MCF 10A (cell line): ENCODE results near the gene PLA2G6. TPM values are rescaled to one million over a fixed set of nuclear protein-coding genes. Genes with fewer than 3 reads are reported as not detected.

ENCODE experiments used
- BruUV-seq: library from RNA; stranded (reverse); fragments of 400-500 nt; replicated peaks from 2 replicates; lab custom pipeline; 2021; lab: Mats Ljungman, UMichigan
- CTCF ChIA-PET: fragments of 300-600 bp; sonication (Branson Sonifier 250); formaldehyde crosslinking; extraction: SDS; loops from one replicate; lab custom pipeline; 2021; ENCODE audit warnings: antibody characterized with exemption, inconsistent platforms; lab: Yijun Ruan, JAX
- POLR2A ChIA-PET: fragments of 300-600, 350-650 bp; sonication (Branson Sonifier 250); formaldehyde crosslinking; extraction: SDS; loops from one replicate; lab custom pipeline; 2020; ENCODE audit warnings: antibody characterized with exemption, inconsistent platforms; lab: Yijun Ruan, JAX
- DNase-seq: peaks from one replicate; pipeline ENCODE4 v3.0.0-alpha.2; 2018; ENCODE audit not compliant: unreplicated experiment
- H3K27ac Mint-ChIP-seq: one replicate; pipeline ENCODE4 v1.8.0; 2022; ENCODE audit warnings: mild to moderate bottlenecking, low read depth, mixed read lengths; ENCODE audit not compliant: unreplicated experiment
- H3K27me3 Mint-ChIP-seq: one replicate; pipeline ENCODE4 v1.8.0; 2022; ENCODE audit warnings: mixed read lengths; ENCODE audit not compliant: insufficient read depth, unreplicated experiment
- H3K36me3 Mint-ChIP-seq: one replicate; pipeline ENCODE4 v1.8.0; 2022; ENCODE audit warnings: mild to moderate bottlenecking, moderate library complexity, mixed read lengths; ENCODE audit not compliant: insufficient read depth, unreplicated experiment
- H3K4me1 Mint-ChIP-seq: one replicate; pipeline ENCODE4 v1.8.0; 2022; ENCODE audit warnings: mixed read lengths; ENCODE audit not compliant: insufficient read depth, unreplicated experiment
- H3K4me3 Mint-ChIP-seq: one replicate; pipeline ENCODE4 v1.8.0; 2022; ENCODE audit warnings: mild to moderate bottlenecking, moderate library complexity, mixed read lengths; ENCODE audit not compliant: unreplicated experiment
- H3K9me3 Mint-ChIP-seq: one replicate; pipeline ENCODE4 v1.8.0; 2022; ENCODE audit warnings: mixed read lengths; ENCODE audit not compliant: unreplicated experiment
- CTCF ChIP-seq: fragments of 200-600 bp; IDR thresholded peaks from one replicate; pipeline ENCODE4 v1.8.0; 2022; ENCODE audit warnings: antibody characterized with exemption, mild to moderate bottlenecking; ENCODE audit not compliant: unreplicated experiment
- intact Hi-C: fragments of 100-400 bp; cut with micrococcal nuclease; formaldehyde crosslinking; loops from 2 replicates; pipeline ENCODE4 v1.14.1; 2022
- total RNA-seq: library from RNA; stranded (reverse); gene quantifications from 2 replicates; pipeline ENCODE4 v1.2.3, GENCODE V29; 2022

PLA2G6 gene
- total RNA-seq, 1 experiment from 2014 or later = 37.5 TPM

DNA sequence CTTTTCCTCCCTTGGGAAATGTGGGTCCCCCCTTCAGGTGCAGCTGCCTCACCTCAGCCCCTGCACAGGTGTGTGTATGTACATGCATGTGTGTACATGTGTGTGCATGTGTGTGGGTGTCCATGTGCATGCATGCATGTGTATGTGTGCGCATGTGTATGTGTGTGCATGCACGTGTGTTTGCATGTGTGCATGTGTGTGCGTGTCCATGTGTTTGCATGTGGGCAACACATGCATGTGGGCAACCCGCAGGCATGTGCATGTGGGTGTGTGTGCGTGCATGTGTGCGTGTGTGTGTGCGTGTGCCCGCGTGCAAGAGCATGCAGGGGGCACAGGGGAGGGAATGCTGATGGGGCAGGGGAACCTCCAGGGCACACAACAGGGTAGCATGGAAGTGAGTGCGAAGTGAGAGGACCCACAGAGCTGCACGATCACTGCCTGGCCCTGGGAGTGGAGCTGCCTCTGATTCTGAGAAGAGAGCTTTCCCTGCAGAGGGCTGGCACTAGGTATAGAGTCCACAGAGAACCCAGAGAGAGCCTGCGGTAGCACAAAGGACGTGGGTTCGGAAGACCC lies 56.5 kb downstream of the PLA2G6 start:
- no peak for DNase-seq
- Mint-ChIP-seq H3K4me1 (peaks cover 6% of the 10 kb centered on the region), H3K4me3 (no peak overlapping the region), H3K36me3 (peaks cover 12% of the 10 kb centered on the region), H3K27me3 (no peaks in the 10 kb centered on the region), H3K27ac (no peak overlapping the region), H3K9me3 (no peaks in the 10 kb centered on the region)
- no peak for TF ChIP-seq CTCF
- no TSS peak for BruUV-seq
- CTCF ChIA-PET = interaction anchor here (0.6 to 2.2 kb wide), 3 partner anchors 10 to 492 kb away, joined by 3 to 14 read pairs (median 3); no protein-coding TSS in a partner anchor
- intact Hi-C loops = no loop called here
- POLR2A ChIA-PET = interaction anchor here (0.6 to 1.8 kb wide), 2 partner anchors 9 to 62 kb away, joined by 3 to 4 read pairs; no protein-coding TSS in a partner anchor

GRCh38 chr22:38124236-38124974 lies 57.2 kb downstream of the PLA2G6 start:
- intact Hi-C loops = no loop called here
- DNase-seq = peak; percentile 90
- peak; percentile 28 for TF ChIP-seq CTCF
- ChIA-PET POLR2A (interaction anchor here (1.8 kb wide), 1 partner anchor 10 kb away, joined by 4 read pairs; no protein-coding TSS in a partner anchor), CTCF (interaction anchor here (0.6 to 2.2 kb wide), 2 partner anchors 10 to 262 kb away, joined by 3 to 14 read pairs; no protein-coding TSS in a partner anchor)
- BruUV-seq = no TSS peak
- Mint-ChIP-seq H3K9me3 (no peaks in the 10 kb centered on the region), H3K4me3 (no peak overlapping the region), H3K27ac (no peak overlapping the region), H3K27me3 (no peaks in the 10 kb centered on the region), H3K36me3 (peaks cover 12% of the 10 kb centered on the region), H3K4me1 (peaks cover 6% of the 10 kb centered on the region)

DNA sequence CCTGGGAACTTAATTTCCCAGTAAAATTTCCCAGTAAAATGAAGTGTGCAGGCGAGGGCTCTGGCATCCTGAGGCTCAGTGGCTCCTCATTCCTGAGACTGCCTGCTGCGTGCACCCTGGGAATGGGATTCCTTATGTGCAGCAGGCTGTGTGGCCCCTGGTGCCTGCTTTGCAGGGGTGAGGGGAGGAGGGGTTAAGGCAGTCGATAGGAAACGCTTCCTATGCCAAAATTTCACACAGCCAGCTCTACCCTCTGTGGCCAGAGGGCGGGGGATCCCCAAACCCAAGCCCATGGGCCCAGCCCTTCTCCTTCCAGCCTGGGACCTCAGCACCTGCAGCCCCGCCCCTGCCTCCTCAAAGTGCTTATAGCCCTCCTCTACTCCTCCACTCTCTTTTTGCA lies 59.0 kb downstream of the PLA2G6 start:
- no peaks in the 10 kb centered on the region for H3K27me3 Mint-ChIP-seq
- ChIA-PET POLR2A (interaction anchor here (1.0 kb wide), 1 partner anchor 226 kb away, joined by 3 read pairs; no protein-coding TSS in a partner anchor), CTCF (no interaction called here)
- no peak for DNase-seq
- TF ChIP-seq CTCF = no peak
- no peaks in the 10 kb centered on the region for H3K9me3 Mint-ChIP-seq
- H3K36me3 Mint-ChIP-seq = peaks cover 12% of the 10 kb centered on the region
- BruUV-seq = no TSS peak
- intact Hi-C loops = no loop called here
- H3K27ac Mint-ChIP-seq = no peak overlapping the region
- H3K4me1 Mint-ChIP-seq = peaks cover 6% of the 10 kb centered on the region
- H3K4me3 Mint-ChIP-seq = no peak overlapping the region
